ENCODE measurements around the gene MRPS26.
A peak's percentile ranks its signal among the peaks of the same experiment; 100 is the strongest.
"Not testable (repeated sequence)": the region's sequence is repeated elsewhere in the genome, so short reads cannot be mapped to it uniquely, and the experiment has no call there.

The MRPS26 gene

GRCh38 chr20:3045042-3045815 is 623 bp upstream of the MRPS26 start:
- Histone ChIP-seq H3K9ac (ENCODE audit: low read length) (peak overlapping the region; percentile 53), H3K4me3 (ENCODE audit: low read length) (peak overlapping the region; percentile 73), H3K27ac (ENCODE audit: low read depth, low read length) (peak overlapping the region; percentile 93), H3K4me1 (ENCODE audit: control insufficient read depth, insufficient read depth, low read length) (peaks cover 7% of the 10 kb centered on the region), H3K36me3 (ENCODE audit: control insufficient read depth, insufficient read depth, low read length) (peaks cover 19% of the 10 kb centered on the region), H3K27me3 (ENCODE audit: control insufficient read depth, insufficient read depth, low read length) (no peaks in the 10 kb centered on the region)

GRCh38 chr20:3046677-3047462 is 1.0 kb downstream of the MRPS26 start:
- Histone ChIP-seq H3K27ac (ENCODE audit: low read depth, low read length) (peak overlapping the region; percentile 93), H3K36me3 (ENCODE audit: control insufficient read depth, insufficient read depth, low read length) (peaks cover 17% of the 10 kb centered on the region), H3K4me3 (ENCODE audit: low read length) (peak overlapping the region; percentile 73), H3K27me3 (ENCODE audit: control insufficient read depth, insufficient read depth, low read length) (no peaks in the 10 kb centered on the region), H3K9ac (ENCODE audit: low read length) (peak overlapping the region; percentile 42), H3K4me1 (ENCODE audit: control insufficient read depth, insufficient read depth, low read length) (peaks cover 7% of the 10 kb centered on the region)

DNA sequence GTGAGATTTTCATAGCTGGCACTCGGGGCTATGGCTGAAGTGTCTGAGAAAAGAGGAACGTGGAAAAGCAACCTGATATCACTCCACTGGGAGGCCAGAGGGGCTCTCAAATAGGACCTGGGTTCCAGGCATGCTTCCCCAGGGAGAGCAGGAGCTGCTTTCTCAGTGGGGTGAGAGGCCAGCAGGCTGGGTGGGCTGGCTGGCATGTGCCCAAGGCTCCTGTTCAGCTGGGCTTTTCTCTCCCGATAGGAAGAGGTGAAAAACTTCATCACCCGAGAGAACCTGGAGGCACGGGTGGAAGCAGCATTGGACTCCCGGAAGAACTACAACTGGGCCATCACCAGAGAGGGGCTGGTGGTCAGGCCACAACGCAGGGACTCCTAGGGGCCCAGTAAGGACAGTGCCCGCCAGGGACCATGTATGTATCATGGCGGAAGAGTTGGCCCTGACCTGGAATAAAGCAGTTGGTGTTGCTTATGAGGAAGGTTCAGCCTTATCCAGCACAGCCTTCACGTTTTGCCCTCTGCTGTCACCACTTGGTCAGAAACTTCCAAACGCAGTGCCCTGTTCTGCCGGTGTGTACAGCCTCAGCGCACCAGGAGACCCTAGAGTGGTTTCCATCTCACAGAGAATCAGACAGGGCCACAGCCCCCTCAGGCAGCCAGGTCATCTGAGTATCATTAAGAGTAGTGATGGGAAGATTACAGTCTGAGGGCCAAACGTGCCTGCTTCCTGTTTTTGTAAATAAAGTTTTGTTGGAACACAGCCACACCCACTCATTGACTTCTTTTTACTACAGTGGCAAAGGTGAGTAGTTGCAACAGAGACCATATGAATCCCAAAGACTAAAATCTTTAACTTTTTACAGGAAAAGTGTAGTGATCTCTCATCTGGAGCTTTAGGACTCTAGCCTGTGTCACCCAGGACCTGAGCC is 1.9 kb downstream of the MRPS26 start:
- no peak overlapping the region for H3K9ac ChIP-seq (ENCODE audit: low read length)
- peaks cover 17% of the 10 kb centered on the region for H3K36me3 ChIP-seq (ENCODE audit: control insufficient read depth, insufficient read depth, low read length)
- H3K4me1 ChIP-seq (ENCODE audit: control insufficient read depth, insufficient read depth, low read length) = peaks cover 7% of the 10 kb centered on the region
- H3K4me3 ChIP-seq (ENCODE audit: low read length) = no peak overlapping the region
- no peaks in the 10 kb centered on the region for H3K27me3 ChIP-seq (ENCODE audit: control insufficient read depth, insufficient read depth, low read length)
- H3K27ac ChIP-seq (ENCODE audit: low read depth, low read length) = no peak overlapping the region

GRCh38 chr20:3051385-3052019 is 5.7 kb downstream of the MRPS26 start:
- Histone ChIP-seq H3K27ac (ENCODE audit: low read depth, low read length) (no peak overlapping the region), H3K4me1 (ENCODE audit: control insufficient read depth, insufficient read depth, low read length) (peaks cover 4% of the 10 kb centered on the region), H3K27me3 (ENCODE audit: control insufficient read depth, insufficient read depth, low read length) (no peaks in the 10 kb centered on the region), H3K4me3 (ENCODE audit: low read length) (no peak overlapping the region), H3K36me3 (ENCODE audit: control insufficient read depth, insufficient read depth, low read length) (peaks cover 17% of the 10 kb centered on the region), H3K9ac (ENCODE audit: low read length) (no peak overlapping the region)

GRCh38 chr20:3059489-3059888 is 13.6 kb downstream of the MRPS26 start:
- no peaks in the 10 kb centered on the region for H3K4me1 ChIP-seq (ENCODE audit: control insufficient read depth, insufficient read depth, low read length)
- no peak overlapping the region for H3K4me3 ChIP-seq (ENCODE audit: low read length)
- H3K27me3 ChIP-seq (ENCODE audit: control insufficient read depth, insufficient read depth, low read length) = no peaks in the 10 kb centered on the region
- no peaks in the 10 kb centered on the region for H3K36me3 ChIP-seq (ENCODE audit: control insufficient read depth, insufficient read depth, low read length)
- H3K9ac ChIP-seq (ENCODE audit: low read length) = no peak overlapping the region
- no peak overlapping the region for H3K27ac ChIP-seq (ENCODE audit: low read depth, low read length)

DNA sequence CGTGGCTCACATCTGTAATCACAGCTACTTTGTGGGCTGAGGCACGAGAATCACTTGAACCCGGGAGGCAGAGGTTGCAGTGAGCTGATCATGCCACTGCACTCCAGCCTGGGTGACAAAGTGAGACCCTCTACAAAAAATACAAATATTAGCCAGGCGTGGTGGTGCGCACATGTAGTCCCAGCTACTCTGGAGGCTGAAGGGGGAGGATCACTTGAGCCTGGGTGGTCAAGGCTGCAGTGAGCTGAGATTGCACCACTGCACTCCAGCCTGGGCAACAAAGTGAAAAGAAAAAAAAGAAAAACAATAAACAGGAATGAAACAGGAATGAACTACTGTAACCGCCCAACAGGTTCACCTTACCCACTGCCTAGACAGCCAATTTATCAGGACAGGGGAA is 18.3 kb downstream of the MRPS26 start:
- H3K27ac ChIP-seq (ENCODE audit: low read depth, low read length); H3K9ac ChIP-seq (ENCODE audit: low read length); H3K4me3 ChIP-seq (ENCODE audit: low read length); H3K27me3 ChIP-seq (ENCODE audit: control insufficient read depth, insufficient read depth, low read length); H3K4me1 ChIP-seq (ENCODE audit: control insufficient read depth, insufficient read depth, low read length); H3K36me3 ChIP-seq (ENCODE audit: control insufficient read depth, insufficient read depth, low read length): not testable (repeated sequence)

DNA sequence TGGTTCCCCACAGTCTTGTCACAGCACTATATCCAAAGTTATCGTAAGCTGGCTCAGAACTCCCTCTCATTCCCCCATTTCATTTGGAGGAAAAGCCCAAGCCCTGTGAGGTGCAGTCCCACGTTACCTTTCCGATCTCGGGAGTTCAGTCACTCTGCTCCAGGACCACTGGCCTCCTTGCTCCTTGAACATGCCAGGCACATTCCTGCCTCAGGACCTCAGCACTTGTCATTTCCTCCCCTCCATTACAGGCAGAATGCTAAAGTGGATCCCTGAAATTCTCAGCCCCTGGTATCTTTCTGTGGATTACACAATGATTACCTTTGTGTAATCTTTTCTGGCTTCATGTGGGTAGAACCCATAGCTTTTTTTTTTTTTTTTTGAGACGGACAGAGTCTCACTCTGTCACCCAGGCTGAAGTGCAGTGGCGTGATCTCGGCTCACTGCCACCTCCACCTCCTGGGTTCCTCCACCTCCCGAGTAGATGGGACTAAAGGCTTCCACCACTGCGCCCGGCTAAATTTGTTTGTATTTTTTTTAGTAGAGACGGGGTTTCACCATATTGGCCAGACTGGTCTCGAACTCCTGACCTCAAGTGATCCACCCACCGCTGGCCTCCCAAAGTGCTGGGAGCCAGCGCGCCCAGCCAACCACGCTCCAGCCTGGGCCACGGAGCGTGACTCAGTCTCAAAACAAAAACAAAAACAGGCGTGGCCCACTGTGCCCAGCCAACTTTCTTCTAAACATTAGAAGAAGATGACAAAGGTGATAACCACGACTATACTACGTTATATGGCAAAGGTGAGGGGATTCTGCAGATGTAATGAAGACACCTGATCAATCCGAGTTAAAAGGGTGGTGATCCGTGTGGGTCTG is 21.5 kb downstream of the MRPS26 start:
- H3K27ac ChIP-seq (ENCODE audit: low read depth, low read length) = no peak overlapping the region
- peaks cover 7% of the 10 kb centered on the region for H3K27me3 ChIP-seq (ENCODE audit: control insufficient read depth, insufficient read depth, low read length)
- no peaks in the 10 kb centered on the region for H3K4me1 ChIP-seq (ENCODE audit: control insufficient read depth, insufficient read depth, low read length)
- H3K4me3 ChIP-seq (ENCODE audit: low read length) = no peak overlapping the region
- H3K9ac ChIP-seq (ENCODE audit: low read length) = no peak overlapping the region
- H3K36me3 ChIP-seq (ENCODE audit: control insufficient read depth, insufficient read depth, low read length) = no peaks in the 10 kb centered on the region

DNA sequence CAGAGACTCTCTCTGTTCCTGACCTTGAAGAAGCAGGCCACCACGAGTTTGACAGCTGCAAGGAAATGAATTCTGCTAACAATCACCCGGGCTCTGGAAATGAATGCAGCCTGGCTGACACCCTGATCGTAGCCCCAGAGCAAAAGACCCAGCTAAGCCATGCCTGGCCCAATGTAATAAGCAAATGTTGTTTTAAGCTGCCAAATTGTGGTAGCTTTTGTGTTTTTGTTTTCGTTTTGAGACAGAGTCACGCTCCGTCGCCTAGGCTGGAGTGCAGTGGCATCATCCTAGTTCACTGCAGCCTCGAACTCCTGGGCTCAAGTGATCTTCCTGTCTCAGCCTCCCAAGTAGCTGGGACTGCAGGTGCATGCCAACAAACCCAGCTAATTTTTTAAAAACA is 22.2 kb downstream of the MRPS26 start:
- peaks cover 10% of the 10 kb centered on the region for H3K27me3 ChIP-seq (ENCODE audit: control insufficient read depth, insufficient read depth, low read length)
- H3K4me3 ChIP-seq (ENCODE audit: low read length) = no peak overlapping the region
- no peak overlapping the region for H3K9ac ChIP-seq (ENCODE audit: low read length)
- no peaks in the 10 kb centered on the region for H3K36me3 ChIP-seq (ENCODE audit: control insufficient read depth, insufficient read depth, low read length)
- H3K4me1 ChIP-seq (ENCODE audit: control insufficient read depth, insufficient read depth, low read length) = no peaks in the 10 kb centered on the region
- H3K27ac ChIP-seq (ENCODE audit: low read depth, low read length) = no peak overlapping the region

GRCh38 chr20:3068986-3069900 is 23.4 kb downstream of the MRPS26 start:
- Histone ChIP-seq H3K4me3 (ENCODE audit: low read length) (no peak overlapping the region), H3K36me3 (ENCODE audit: control insufficient read depth, insufficient read depth, low read length) (no peaks in the 10 kb centered on the region), H3K9ac (ENCODE audit: low read length) (no peak overlapping the region), H3K27me3 (ENCODE audit: control insufficient read depth, insufficient read depth, low read length) (peaks cover 14% of the 10 kb centered on the region), H3K27ac (ENCODE audit: low read depth, low read length) (no peak overlapping the region), H3K4me1 (ENCODE audit: control insufficient read depth, insufficient read depth, low read length) (no peaks in the 10 kb centered on the region)

DNA sequence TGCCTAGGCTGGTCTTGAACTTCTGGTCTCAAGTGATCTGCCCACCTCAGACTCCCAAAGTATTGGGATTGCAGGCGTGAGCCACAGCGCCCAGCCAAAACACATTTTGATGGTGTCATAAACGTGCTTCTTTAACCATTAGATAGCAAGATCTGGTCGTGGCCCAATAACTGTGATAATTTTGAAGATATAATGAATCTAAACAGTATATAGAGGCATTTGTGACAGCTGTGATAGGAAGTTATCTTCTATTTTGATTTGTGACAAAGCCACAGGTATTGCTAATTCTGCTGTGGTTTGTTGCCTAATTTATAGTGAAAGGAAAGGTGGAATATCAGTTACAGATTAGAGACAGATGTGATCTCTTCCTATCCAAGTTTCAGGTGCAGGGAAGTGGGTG is 24.9 kb downstream of the MRPS26 start:
- Histone ChIP-seq H3K36me3 (ENCODE audit: control insufficient read depth, insufficient read depth, low read length) (no peaks in the 10 kb centered on the region), H3K27me3 (ENCODE audit: control insufficient read depth, insufficient read depth, low read length) (peaks cover 14% of the 10 kb centered on the region), H3K9ac (ENCODE audit: low read length) (no peak overlapping the region), H3K4me3 (ENCODE audit: low read length) (no peak overlapping the region), H3K27ac (ENCODE audit: low read depth, low read length) (no peak overlapping the region), H3K4me1 (ENCODE audit: control insufficient read depth, insufficient read depth, low read length) (no peaks in the 10 kb centered on the region)

Measured in rectal smooth muscle tissue (tissue), 1 donor.